HG02678 (cell line): ENCODE measurements around the gene FYTTD1.

Source experiments
- ATAC-seq: cut with Tn5 transposase; IDR thresholded peaks from one replicate; pipeline ENCODE4 v1.9.1; 2021; ENCODE audit warnings: mild to moderate bottlenecking, moderate library complexity; ENCODE audit not compliant: unreplicated experiment

The FYTTD1 gene

GRCh38 chr3:197736491-197737318, 13.0 kb upstream of the FYTTD1 start, which contains the start of gene RUBCN:
TSS of gene RUBCN (minus strand) at chr3:197736904. CDS start at chr3:197736719, 185 bp downstream.
- ATAC-seq, result peak; percentile 88

GRCh38 chr3:197737319-197737649, 12.4 kb upstream of the FYTTD1 start:
- ATAC-seq, result no peak

DNA sequence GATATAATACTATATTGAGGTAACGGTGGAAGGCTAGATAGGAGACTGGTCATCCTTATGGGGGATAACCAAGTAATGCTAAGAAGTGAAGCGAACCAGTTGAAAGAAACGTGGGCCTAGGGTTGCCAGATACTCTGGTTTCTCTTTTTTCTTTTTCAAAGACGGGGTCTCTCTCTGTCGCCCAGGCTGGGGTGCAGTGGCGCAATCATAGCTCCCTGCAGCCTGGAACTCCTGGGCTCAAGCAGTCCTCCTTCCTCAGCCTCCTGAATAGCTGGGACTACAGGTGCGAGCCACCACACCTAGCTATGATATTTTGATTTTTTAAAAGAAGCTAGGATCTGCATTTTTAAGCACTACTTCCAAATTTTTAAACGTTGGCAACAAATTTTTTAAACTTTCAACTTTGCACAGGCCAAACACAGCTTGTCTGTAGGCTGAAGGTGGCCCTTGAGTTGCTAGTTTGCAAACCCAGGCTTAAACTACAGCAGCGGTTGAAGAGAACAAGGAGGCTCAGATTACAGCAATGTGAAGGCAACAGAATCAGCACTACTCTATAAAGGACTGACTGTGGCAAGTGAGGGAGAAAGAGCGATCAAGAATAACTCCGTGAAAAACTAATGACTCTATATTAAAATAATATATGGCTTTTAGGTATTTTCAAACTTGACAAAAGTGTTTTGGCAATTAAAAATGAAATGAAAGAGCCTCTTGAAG, 11.8 kb upstream of the FYTTD1 start:
- ATAC-seq, result no peak

GRCh38 chr3:197742787-197743186, 6.9 kb upstream of the FYTTD1 start:
- ATAC-seq, result no peak

- no peak for ATAC-seq
Measured at GRCh38 chr3:197746209-197746608, 3.5 kb upstream of the FYTTD1 start.

GRCh38 chr3:197746801-197747237, 2.9 kb upstream of the FYTTD1 start:
- ATAC-seq, result no peak

GRCh38 chr3:197748597-197749314, 927 bp upstream of the FYTTD1 start:
- no peak for ATAC-seq

GRCh38 chr3:197749315-197749600, 425 bp upstream of the FYTTD1 start:
- peak; percentile 28 for ATAC-seq

- ATAC-seq, result peak; percentile 42
Measured at GRCh38 chr3:197750396-197750831, 731 bp downstream of the FYTTD1 start.

- ATAC-seq, result no peak
Measured at GRCh38 chr3:197750858-197751737, 1.4 kb downstream of the FYTTD1 start.

DNA sequence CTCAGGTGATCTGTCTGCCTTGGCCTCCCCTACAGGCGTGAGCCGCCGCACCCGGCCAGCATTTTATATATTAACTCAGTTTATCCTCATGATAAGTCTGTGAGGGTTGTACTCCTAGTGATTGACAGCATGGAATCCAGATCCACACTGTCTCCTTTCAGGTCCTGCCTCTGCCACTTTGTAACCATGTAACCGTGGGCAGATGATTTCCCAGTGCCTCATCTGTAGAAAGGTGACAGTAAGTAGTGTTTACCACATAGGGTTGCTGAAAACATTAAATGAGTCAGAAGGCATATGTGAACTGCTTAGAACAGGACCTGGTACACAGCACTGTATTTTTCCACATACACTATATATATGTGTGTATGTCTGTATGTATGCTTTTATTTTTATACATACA, 2.4 kb downstream of the FYTTD1 start:
- ATAC-seq, result no peak

GRCh38 chr3:197753263-197753662, 3.6 kb downstream of the FYTTD1 start:
- no peak for ATAC-seq

DNA sequence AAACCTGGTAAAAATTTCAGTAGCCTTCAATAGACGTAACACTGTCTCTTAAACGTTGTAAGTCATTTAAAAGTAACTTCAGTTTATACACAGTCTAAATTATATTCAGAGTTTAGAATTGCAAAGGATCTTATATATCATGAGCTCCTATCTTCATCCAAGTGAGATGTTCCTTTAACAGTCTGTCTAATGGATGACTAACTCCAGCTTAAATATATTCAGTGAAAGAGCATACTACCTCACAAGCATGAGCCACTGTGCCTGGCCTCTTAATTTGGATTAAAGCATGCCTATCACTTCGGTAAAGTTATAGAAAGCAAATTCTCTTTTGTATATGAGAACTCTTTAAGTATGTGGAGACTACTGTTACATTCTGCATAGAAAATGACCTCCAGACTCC, 7.0 kb downstream of the FYTTD1 start:
- ATAC-seq, result no peak

DNA sequence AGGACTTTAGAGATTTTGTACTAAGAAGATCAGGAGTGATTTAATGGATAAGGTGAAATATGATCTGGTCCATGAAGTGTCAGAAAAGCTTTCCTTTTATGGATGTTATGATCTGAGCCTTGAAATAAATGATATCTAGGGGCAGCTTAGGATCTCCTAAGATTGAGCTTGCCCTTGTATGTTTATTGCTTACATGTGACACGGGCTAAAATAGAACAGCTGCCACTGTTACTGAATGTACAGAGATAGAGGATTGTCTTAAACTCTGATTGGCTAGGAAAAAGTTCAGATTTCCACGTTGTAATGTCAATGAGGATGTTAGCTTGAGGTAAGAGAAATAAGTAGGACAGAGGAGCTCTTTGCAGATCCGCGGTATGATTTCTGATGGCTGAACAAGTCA, 8.8 kb downstream of the FYTTD1 start:
- ATAC-seq, result no peak

- ATAC-seq, result no peak
Measured at GRCh38 chr3:197761784-197762183, 12.1 kb downstream of the FYTTD1 start.

DNA sequence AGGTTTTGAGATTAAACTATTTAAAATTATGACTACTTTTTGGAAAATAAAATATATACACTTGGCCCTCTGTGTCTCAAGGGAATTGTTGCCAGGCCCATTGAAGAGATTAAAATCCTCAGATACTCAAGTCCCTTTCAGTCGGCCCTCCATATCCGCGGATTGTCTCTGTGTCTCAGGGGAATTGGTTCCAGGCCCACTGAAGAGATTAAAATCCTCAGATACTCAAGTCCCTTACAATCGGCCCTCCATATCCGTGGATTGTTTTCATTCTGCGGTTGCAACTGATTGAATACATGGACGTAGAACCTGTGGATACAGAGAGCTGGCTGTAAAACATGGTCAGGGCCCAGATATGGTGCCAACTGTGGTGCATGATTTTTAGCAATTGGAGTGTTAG, 25.6 kb downstream of the FYTTD1 start:
- no peak for ATAC-seq

GRCh38 chr3:197782230-197782629, 32.5 kb downstream of the FYTTD1 start:
- no peak for ATAC-seq

DNA sequence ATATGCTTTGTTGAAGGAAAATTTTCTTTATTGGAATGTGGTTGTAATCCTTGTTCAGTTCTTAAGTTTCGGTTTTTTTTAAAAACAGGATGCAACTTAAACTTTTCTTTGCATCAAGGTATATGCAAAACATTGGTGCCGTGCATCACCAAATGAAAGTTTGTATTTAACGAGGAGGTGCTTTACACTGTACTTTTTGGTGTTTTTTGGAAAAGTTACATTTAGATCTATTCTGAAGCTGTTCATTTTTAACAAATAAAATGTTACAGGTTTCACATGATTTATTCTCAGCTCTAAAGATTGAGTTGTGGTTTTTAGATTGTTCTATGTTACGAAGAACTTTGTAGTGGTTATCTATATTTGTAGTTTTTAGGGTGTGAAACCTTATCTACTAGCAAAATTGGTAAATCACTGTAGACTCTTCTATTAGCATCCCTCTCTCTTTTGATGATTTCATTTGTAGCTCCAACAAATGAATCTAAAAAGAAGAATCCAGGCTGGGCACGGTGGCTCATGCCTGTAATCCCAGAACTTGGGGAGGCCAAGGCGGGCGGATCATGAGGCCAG, 34.4 kb downstream of the FYTTD1 start:
- no peak for ATAC-seq

DNA sequence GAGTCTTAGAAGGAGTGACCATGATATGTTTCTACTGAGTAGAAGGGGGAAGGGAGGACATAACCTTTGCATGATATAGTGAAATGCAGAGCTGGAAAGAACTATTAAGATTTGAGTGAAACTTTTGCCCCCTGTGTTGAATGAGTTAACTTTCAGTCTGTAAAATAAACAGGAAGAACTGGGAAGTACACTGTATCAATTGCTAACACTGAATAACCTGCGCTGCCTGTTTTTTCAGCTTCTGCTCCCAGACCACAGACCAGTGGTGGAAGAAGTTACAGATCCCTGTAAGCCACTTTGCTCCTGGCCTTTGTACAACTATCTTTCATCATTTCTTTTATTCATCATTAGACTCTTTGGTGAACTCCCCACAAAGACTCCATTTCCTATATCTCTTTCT, 37.7 kb downstream of the FYTTD1 start:
- no peak for ATAC-seq

- no peak for ATAC-seq
Measured at GRCh38 chr3:197789309-197789708, 39.6 kb downstream of the FYTTD1 start.
